OCI-LY1 (cell line): ENCODE measurements around the gene ITK.

ENCODE experiments used
- H2AFZ ChIP-seq: fragments of 200-600 bp; sonication (generic), shearing (Covaris generic); 2 replicates; pipeline ENCODE4 v1.6.0; 2014; ENCODE audit warnings: antibody characterized with exemption, mild to moderate bottlenecking, low read length
- H3F3A ChIP-seq: fragments of 200-600 bp; sonication (generic), shearing (Covaris generic); 2 replicates; pipeline ENCODE4 v1.6.0; 2014; ENCODE audit warnings: mild to moderate bottlenecking, antibody characterized with exemption, low read length, moderate library complexity; ENCODE audit not compliant: insufficient read depth
- H3K27ac ChIP-seq: fragments of 200-600 bp; sonication (generic); 2 replicates; pipeline ENCODE4 v1.5.1; 2014; ENCODE audit warnings: low read length, mixed run types, mild to moderate bottlenecking, low read depth; ENCODE audit not compliant: poor library complexity, severe bottlenecking
- H3K27me3 ChIP-seq: fragments of 200-600 bp; sonication (generic); 2 replicates; pipeline ENCODE4 v1.6.0; 2014; ENCODE audit warnings: antibody characterized with exemption, mild to moderate bottlenecking, low read length, moderate library complexity; ENCODE audit not compliant: insufficient read depth
- H3K36me3 ChIP-seq: fragments of 200-600 bp; sonication (generic); 2 replicates; pipeline ENCODE4 v1.6.1; 2014; ENCODE audit warnings: mild to moderate bottlenecking, antibody characterized with exemption, low read length, moderate library complexity, mixed read lengths; ENCODE audit not compliant: insufficient read depth
- H3K4me1 ChIP-seq: fragments of 200-600 bp; sonication (generic); 2 replicates; pipeline ENCODE4 v1.5.1; 2014; ENCODE audit warnings: mild to moderate bottlenecking, low read length, moderate library complexity; ENCODE audit not compliant: insufficient read depth, severe bottlenecking
- H3K4me2 ChIP-seq: fragments of 200-600 bp; sonication (generic), shearing (Covaris generic); 2 replicates; pipeline ENCODE4 v1.6.1; 2014; ENCODE audit warnings: low read length
- H3K4me3 ChIP-seq: fragments of 200-600 bp; sonication (generic); 2 replicates; pipeline ENCODE4 v1.5.1; 2014; ENCODE audit warnings: low read length, low read depth, mild to moderate bottlenecking, mixed read lengths; ENCODE audit not compliant: poor library complexity, severe bottlenecking
- H3K79me2 ChIP-seq: fragments of 200-600 bp; shearing (Covaris generic); 2 replicates; pipeline ENCODE4 v1.6.1; 2016; ENCODE audit warnings: mixed run types, low read length, mixed read lengths; ENCODE audit not compliant: insufficient read depth
- H3K9ac ChIP-seq: fragments of 200-600 bp; sonication (generic), shearing (Covaris generic); 2 replicates; pipeline ENCODE4 v1.6.1; 2014; ENCODE audit warnings: mild to moderate bottlenecking, low read length, mixed read lengths
- H3K9me2 ChIP-seq: fragments of 200-600 bp; sonication (generic), shearing (Covaris generic); 2 replicates; pipeline ENCODE4 v1.6.1; 2014; ENCODE audit warnings: low read depth, mild to moderate bottlenecking, low read length, mixed read lengths
- H3K9me3 ChIP-seq: fragments of 200-600 bp; shearing (Covaris generic); 2 replicates; pipeline ENCODE4 v1.6.1; 2014; ENCODE audit warnings: low read length, mixed read lengths
- H4K20me1 ChIP-seq: fragments of 200-600 bp; sonication (generic), shearing (Covaris generic); 2 replicates; pipeline ENCODE4 v1.6.0; 2016; ENCODE audit warnings: mild to moderate bottlenecking, low read length; ENCODE audit not compliant: insufficient read depth
- CTCF ChIP-seq: fragments of 200-600 bp; sonication (generic), shearing (Covaris generic); IDR thresholded peaks from 2 replicates; pipeline ENCODE4 v1.5.1; 2017; ENCODE audit warnings: mild to moderate bottlenecking, antibody characterized with exemption, low read length, moderate library complexity, mixed read lengths
- EZH2 ChIP-seq: fragments of 200-600 bp; sonication (generic), shearing (Covaris generic); IDR thresholded peaks from 2 replicates; pipeline ENCODE4 v1.8.0; 2017; ENCODE audit warnings: borderline replicate concordance, mixed run types, mild to moderate bottlenecking, antibody characterized with exemption, low read length, moderate library complexity, mixed read lengths

Gene ITK

GRCh38 chr5:157148734-157149615 lies 31.7 kb upstream of the ITK start:
- Histone ChIP-seq H3K9ac (peak overlapping the region; percentile 26; the same call in 1 of the 2 replicates), H4K20me1 (no peaks in the 10 kb centered on the region), H3K4me2 (peak overlapping the region; percentile 32; the same call in 1 of the 2 replicates), H3K9me3 (no peaks in the 10 kb centered on the region), H2AFZ (no peak overlapping the region), H3K9me2 (no peaks in the 10 kb centered on the region), H3K4me1 (peaks cover 21% of the 10 kb centered on the region), H3F3A (no peaks in the 10 kb centered on the region), H3K4me3 (no peak overlapping the region), H3K27me3 (no peaks in the 10 kb centered on the region), H3K79me2 (no peaks in the 10 kb centered on the region), H3K27ac (no peak overlapping the region), H3K36me3 (no peaks in the 10 kb centered on the region)
- no peak for TF ChIP-seq EZH2
- peak; percentile 85 for TF ChIP-seq CTCF

DNA sequence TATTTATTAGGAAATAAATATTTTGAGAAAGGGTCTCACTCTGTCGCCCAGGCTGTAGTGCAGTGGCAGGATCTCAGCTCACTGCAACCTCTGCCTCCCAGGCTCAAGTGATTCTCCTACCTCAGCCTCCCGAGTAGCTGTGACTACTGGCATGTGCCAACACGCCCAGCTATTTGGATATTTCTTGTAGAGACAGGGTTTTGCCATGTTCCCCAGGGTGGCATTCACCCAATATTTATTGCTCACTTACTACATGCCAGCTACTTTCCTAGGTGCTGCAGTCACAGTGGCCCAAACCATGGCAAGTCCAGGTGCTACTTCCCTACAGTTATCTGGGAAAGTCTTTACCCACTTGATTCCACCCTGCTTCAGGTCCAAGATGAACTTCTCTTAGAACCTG lies 29.6 kb upstream of the ITK start:
- Histone ChIP-seq H3K79me2 (no peaks in the 10 kb centered on the region), H3K36me3 (no peaks in the 10 kb centered on the region), H3K27ac (no peak overlapping the region), H3K4me1 (peaks cover 21% of the 10 kb centered on the region), H3K9me3 (0 out of 2 replicates have a peak, but pooled peaks cover 3% of the 10 kb centered on the region), H3K4me3 (no peak overlapping the region), H2AFZ (no peak overlapping the region), H4K20me1 (no peaks in the 10 kb centered on the region), H3F3A (no peaks in the 10 kb centered on the region), H3K4me2 (no peak overlapping the region), H3K27me3 (no peaks in the 10 kb centered on the region), H3K9ac (no peak overlapping the region), H3K9me2 (no peaks in the 10 kb centered on the region)
- no peak for TF ChIP-seq EZH2
- TF ChIP-seq CTCF = no peak

- no peak overlapping the region for H2AFZ ChIP-seq
- H3K9ac ChIP-seq = no peak overlapping the region
- H3K27me3 ChIP-seq = no peaks in the 10 kb centered on the region
- 0 out of 2 replicates have a peak, but pooled peaks cover 4% of the 10 kb centered on the region for H3K9me3 ChIP-seq
- no peak overlapping the region for H3K4me2 ChIP-seq
- no peak for TF ChIP-seq EZH2
- TF ChIP-seq CTCF = no peak
- no peak overlapping the region for H3K4me3 ChIP-seq
- no peak overlapping the region for H3K27ac ChIP-seq
- no peaks in the 10 kb centered on the region for H3F3A ChIP-seq
- H3K79me2 ChIP-seq = no peaks in the 10 kb centered on the region
- H3K9me2 ChIP-seq = no peaks in the 10 kb centered on the region
- no peaks in the 10 kb centered on the region; the same call in 1 of the 2 replicates for H3K36me3 ChIP-seq
- no peaks in the 10 kb centered on the region for H4K20me1 ChIP-seq
- peaks cover 5% of the 10 kb centered on the region for H3K4me1 ChIP-seq
These were observed 25.3 kb upstream of the ITK start for GRCh38 chr5:157155297-157155696.
